KBM-7 (cell line): Measurements from ENCODE around the gene PAFAH1B2.
"Not testable (repeated sequence)": the region's sequence is repeated elsewhere in the genome, so short reads cannot be mapped to it uniquely, and the experiment has no call there.

ENCODE experiments used
- DNase-seq: peaks from one replicate; pipeline ENCODE4 v3.0.0-alpha.2; 2015
- in situ Hi-C: fragments of 300-500 bp; cut with MboI; formaldehyde crosslinking; loops from 2 replicates; pipeline ENCODE4 v1.14.3; 2020; ENCODE audit warnings: low sequenced_read_pairs, low pct_unique_long_range_greater_than_20kb, mixed read lengths

The PAFAH1B2 gene

GRCh38 chr11:117183178-117183577 lies 39.1 kb downstream of the PAFAH1B2 start:
- DNase-seq, in situ Hi-C loops: not testable (repeated sequence)

DNA sequence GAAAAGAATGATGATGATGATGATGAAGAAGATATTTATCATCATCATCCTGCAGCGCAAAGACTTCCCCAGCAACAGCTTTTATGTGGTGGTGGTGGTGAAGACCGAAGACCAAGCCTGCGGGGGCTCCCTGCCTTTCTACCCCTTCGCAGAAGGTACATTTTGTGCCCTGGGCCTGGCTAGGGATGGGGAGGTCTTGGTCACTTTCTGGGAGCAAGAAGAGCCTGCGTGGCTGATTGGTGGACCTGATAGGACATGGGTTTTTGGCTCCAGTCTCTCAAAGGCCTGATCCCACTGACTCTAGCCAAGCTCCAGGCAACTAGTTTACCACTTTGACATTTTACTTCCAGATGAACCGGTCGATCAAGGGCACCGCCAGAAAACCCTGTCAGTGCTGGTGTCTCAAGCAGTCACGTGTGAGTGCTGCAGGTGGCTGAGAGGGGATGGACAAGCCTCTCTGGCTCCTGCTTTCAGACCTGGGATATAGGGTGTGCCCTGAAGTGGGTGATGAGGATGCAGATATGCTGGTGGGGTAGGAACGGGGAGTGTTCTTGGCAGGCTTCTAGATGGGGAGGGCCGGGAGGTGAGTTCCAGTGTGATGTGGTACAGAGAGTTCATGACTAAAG lies 39.8 kb downstream of the PAFAH1B2 start:
- no peak for DNase-seq
- in situ Hi-C loops, result no loop called here

GRCh38 chr11:117185736-117186430 lies 41.8 kb downstream of the PAFAH1B2 start:
- in situ Hi-C loops, result no loop called here
- DNase-seq, result peak; percentile 68

DNA sequence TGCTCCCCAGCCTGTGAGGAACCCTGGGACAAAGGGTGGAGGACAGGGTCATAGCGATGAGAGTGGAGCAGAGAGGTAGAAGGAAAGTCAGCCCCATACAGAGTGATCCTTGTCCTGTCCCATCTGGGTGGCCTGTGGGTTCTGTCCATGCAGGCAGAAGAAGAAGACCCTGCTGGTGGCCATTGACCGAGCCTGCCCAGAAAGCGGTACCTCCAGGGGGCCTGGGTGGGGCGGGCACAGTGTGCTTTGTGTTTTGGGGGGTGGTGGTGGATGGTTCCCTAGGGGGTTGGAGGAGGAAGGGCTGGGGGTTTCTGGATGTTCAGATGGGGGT lies 42.3 kb downstream of the PAFAH1B2 start:
- in situ Hi-C loops, result no loop called here

DNA sequence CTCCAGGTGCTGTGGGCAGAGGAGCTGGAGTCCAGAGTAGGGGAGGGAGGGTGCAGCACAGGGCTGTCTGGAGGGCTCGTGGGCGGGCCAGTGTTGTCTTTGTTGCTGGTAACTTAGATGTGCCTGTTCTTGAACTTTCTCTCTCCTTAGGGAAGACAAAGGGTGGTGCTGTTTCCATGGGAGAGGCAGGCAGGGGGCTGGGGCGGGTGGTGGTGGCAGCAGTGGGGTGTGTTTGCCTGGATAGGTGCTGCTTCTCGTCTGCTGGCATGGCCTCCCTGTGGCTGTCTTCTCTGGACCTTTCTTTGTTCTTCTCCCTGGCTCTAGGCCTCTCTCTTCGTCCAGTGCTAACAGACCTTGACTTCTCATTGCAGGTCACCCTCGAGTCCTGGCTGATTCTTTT lies 42.9 kb downstream of the PAFAH1B2 start:
- no peak for DNase-seq
- in situ Hi-C loops, result no loop called here

More for the DNA sequence above, 42.3 kb downstream of the PAFAH1B2 start:
- no peak for DNase-seq

- no peak for DNase-seq
- in situ Hi-C loops, result no loop called here
Measured at GRCh38 chr11:117187428-117187798, 43.3 kb downstream of the PAFAH1B2 start.

DNA sequence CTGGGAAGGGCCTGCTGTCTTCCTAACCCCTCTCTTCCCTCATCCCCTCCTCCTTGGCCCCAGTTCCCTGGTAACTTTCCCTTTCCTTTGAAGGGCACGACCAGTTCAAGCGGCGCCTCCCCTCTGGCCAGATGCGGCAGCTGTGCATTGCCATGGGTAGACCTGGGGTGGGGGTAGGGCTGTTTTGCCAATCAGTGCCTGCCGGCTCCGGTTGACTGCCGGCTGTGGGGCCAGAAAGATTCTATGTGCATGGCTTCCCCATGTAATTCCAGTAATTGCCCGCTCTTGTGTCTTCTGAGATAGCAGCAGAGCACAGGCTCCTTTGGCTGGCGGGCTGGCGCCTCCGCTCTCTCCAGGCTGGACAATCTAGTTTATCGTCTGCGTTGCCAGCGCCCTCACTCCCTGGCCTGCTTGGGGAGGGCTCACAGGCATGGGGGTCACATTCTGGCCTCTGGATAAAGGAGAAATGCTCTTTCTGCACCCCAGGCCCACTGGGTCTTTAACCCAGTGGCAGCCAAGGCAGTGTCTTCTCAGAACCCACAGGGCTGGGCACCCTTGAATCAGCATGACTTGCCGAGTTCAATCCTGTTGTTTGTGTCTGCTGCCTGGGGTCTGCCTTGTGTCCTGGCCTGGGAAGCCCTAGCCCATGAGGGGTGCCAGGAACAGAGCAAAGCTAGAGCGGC lies 43.9 kb downstream of the PAFAH1B2 start:
- no peak for DNase-seq
- in situ Hi-C loops, result no loop called here

DNA sequence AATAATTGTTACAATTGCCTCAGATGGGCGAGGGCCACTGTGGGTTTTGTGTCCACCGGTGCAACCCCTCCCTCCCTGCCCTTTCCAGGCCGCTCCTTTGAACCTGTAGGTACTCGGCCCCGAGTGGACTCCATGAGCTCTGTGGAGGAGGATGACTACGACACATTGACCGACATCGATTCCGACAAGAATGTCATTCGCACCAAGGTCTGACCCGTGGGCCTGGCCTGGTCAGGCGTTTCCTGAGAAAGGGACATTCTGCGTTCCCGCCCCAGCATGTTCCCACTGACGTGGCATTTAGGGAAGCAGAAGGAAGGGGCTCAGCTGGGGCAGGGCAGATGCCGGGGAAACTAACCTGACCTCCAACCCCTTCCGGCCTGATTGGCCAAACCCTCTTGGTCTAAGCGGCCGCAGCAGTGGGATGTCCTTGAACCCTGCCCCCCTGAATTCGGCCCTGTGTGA lies 44.6 kb downstream of the PAFAH1B2 start:
- in situ Hi-C loops, result no loop called here

DNA sequence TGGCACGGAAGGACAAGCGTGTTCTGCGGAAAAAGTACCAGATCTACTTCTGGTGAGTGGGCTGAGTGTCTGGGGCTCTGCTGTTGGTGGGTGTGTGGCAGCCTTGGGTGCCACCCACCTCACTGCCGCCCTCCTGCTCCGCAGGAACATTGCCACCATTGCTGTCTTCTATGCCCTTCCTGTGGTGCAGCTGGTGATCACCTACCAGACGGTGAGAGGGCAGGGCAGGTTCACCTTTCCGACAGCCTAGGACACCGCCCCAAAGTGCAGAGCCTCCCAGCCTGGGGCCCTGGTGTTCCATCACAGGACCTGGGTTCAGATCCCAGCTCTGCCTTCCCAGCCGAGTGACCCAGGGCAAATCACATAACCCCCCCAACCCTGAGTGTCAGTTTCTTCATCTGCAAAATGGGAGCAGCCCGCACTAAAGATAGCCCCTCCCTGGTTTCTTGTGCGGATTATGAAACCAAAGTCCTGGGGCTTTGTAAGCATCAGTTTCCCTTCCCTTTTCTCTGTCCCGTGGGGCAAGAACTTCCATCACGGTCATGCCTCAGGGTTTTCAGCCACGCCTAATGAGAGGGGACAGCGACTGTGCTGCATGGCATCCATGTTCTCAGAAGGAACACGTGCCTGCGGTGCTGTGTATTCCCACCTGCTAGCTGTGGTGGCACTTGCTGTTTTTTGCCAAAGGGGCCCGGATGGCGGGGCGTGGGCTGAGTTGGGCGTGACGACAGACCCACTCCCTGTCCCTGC lies 45.3 kb downstream of the PAFAH1B2 start:
- DNase-seq, result no peak

More for the DNA sequence above, 44.6 kb downstream of the PAFAH1B2 start:
- no peak for DNase-seq

DNA sequence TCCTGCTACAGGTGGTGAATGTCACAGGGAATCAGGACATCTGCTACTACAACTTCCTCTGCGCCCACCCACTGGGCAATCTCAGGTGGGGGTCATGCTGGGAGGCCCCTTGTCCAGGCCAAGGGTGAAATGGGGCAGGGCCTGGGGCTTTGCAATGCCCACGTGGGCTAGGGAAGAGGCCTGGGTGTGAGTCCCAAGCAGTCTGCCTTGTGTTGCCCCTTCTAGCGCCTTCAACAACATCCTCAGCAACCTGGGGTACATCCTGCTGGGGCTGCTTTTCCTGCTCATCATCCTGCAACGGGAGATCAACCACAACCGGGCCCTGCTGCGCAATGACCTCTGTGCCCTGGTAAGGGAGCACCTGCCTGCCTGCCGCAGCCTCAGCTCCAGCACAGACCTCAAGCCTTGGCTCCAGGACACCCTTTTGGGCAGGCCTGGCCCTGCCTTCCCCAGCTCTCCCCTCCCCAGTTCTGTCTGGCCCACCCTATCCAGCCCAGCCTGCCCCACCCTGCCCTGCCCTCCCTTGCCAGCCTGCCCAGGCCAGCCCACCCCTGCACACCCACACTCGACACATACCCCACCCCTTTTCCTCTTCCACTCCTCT lies 46.0 kb downstream of the PAFAH1B2 start:
- in situ Hi-C loops, result no loop called here
- DNase-seq, result no peak

More for the DNA sequence above, 45.3 kb downstream of the PAFAH1B2 start:
- in situ Hi-C loops, result no loop called here

DNA sequence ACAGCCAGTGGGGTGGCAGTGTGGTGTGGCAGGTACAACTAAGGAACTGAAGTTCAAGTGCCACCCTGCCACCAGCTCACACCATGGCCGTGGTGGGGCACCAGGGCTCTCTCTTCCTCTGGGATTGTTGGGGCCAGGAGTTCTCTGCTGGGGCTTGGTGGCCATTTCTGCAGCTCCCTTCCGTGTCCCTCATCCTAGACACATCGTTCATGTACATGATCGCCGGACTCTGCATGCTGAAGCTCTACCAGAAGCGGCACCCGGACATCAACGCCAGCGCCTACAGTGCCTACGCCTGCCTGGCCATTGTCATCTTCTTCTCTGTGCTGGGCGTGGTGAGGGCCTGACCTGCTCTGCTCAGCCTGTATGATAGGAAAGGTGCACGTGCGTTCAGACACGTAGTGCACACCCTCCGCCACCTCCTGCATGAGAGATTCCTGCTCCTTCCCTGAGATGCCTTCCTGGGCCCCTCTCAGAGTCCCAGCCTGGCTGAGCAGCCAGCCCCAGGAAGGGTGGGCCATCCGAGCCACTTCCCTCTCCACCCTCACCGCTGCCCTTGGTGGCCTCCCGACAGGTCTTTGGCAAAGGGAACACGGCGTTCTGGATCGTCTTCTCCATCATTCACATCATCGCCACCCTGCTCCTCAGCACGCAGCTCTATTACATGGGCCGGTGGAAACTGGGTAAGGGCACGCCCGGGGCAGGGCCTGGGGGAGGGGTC lies 47.8 kb downstream of the PAFAH1B2 start:
- DNase-seq, result no peak
- in situ Hi-C loops, result no loop called here

DNA sequence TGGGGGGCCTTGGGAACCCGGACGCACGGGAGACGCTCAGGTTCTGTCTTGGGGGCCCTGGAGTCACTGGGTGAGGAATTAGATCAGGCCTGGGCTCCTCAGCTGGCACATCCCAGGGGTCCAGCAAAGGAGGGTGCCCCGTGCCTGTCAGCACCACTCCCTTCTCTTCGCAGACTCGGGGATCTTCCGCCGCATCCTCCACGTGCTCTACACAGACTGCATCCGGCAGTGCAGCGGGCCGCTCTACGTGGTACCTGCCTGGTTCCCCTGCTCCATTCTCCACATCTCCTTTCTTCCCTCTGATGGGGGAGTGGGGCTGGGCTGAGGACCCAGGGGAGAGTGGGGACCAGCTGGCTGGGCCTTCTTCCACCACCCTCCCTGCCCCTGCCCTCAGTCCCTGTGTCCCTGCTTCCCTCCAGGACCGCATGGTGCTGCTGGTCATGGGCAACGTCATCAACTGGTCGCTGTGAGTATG lies 48.4 kb downstream of the PAFAH1B2 start:
- in situ Hi-C loops, result no loop called here
- no peak for DNase-seq

GRCh38 chr11:117193130-117194020 lies 49.3 kb downstream of the PAFAH1B2 start:
- in situ Hi-C loops, result no loop called here
- no peak for DNase-seq

DNA sequence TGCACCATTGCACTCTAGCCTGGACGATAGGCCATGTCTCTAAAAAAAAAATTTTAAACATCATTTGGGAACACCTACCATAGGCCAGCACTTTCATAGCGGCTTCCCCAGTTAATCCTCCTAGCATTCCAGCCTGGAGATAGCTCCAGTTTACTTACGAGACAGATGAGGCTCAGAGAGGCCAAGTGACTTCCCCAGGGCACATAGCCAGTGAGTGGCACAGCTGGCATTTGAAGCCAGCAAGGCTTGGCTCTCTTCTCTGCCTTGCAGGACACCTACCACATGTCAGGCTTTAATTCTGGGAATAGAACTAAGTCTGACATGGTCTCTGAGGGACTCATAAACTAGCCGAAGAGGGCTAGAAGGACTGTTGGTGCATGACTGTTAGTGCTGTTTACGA lies 50.2 kb downstream of the PAFAH1B2 start:
- in situ Hi-C loops, result no loop called here
- DNase-seq, result no peak

GRCh38 chr11:117195258-117195657 lies 51.2 kb downstream of the PAFAH1B2 start:
- in situ Hi-C loops, result no loop called here
- no peak for DNase-seq

DNA sequence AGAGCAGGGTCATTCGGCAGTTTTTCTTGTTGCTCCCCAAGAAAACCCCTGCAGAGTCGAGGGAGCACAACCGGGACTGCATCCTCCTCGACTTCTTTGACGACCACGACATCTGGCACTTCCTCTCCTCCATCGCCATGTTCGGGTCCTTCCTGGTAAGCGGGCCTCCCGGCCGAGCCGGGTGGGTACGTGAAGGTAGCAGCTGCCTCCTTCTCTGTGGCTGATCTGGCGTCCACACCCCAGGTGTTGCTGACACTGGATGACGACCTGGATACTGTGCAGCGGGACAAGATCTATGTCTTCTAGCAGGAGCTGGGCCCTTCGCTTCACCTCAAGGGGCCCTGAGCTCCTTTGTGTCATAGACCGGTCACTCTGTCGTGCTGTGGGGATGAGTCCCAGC lies 51.7 kb downstream of the PAFAH1B2 start:
- no peak for DNase-seq
- in situ Hi-C loops, result no loop called here

GRCh38 chr11:117197006-117197405 lies 52.9 kb downstream of the PAFAH1B2 start:
- DNase-seq, result no peak

More at GRCh38 chr11:117197006-117197405, 52.9 kb downstream of the PAFAH1B2 start:
- in situ Hi-C loops, result no loop called here
